ENCODE results near the gene AHR.

Gene AHR

GRCh38 chr7:17305387-17306171 is 7.1 kb downstream of the AHR start:
- DNase-seq = no peak

DNA sequence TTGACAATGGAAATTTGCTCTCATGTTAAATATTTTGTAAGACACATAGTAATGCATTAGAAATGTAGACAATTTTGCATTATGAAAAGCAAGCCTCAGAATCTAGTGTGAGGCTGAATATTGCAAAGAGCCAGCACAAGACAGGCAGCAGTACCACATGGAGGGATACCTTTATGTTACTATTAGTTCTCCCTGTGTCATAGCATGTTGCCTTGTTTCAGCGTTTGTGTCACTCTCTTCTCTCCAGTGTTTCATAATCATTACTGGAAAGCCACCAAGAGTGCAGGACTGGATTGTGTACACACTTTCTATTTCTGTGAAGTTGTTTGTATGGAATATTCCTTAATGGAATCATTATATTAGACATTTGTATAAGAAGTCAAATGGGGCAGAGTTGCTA is 8.5 kb downstream of the AHR start:
- no peak for DNase-seq

- no peak for DNase-seq
Observed at GRCh38 chr7:17307558-17307957, 9.1 kb downstream of the AHR start.

DNA sequence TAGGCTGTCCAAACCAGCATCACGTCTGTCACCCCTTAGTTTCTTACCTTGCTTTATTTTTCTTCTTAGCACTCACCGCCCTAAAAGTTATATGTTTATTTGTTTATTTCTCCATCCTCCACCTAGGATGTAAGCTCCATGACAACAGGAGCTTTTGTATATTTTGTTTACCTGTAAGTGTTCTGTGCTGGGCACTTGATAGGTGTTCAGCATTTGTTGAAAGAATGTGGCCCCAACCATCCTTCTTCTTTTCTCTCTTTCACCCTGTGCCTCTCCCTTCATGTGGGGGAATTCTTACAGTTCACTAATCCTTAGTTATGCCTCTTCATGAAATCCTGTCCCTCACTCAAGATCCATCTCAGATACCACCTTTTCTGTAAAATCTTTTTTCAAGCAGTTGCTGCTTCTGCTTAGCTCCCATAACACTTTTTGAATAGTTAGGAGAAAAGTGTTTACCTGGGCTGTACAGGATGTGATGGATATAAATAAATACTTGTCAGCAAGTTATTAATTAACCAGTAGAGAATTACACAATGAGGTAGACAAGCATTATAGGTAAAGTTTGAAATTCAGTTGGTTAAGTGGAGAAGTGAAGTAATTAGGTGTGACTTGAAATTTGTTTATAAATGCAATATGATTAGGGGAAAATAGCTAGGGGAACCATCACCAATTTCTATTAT is 9.7 kb downstream of the AHR start:
- DNase-seq = no peak

GRCh38 chr7:17311194-17311593 is 12.7 kb downstream of the AHR start:
- no peak for DNase-seq

DNA sequence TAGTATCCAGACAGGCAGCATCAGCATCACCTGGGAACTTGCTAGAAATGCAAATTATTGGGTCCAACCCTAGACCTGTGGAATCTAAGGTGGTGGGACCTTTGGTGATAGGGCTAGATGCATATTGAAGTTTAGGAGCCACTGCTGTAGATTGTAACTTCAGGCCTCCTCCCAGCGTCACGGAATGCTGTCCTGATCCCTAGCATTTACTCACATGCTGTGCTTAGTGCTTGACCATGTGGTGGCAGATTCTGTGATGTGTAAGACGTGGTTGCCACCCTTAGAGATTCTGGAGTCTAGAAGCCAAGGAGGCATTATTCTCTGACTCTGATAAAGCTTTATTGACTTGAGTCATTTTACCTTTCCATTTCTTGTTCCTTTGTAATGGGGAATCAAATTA is 13.5 kb downstream of the AHR start:
- DNase-seq = no peak

- no peak for DNase-seq
Observed at GRCh38 chr7:17312641-17313040, 14.2 kb downstream of the AHR start.

GRCh38 chr7:17313194-17313593 is 14.7 kb downstream of the AHR start:
- no peak for DNase-seq

DNA sequence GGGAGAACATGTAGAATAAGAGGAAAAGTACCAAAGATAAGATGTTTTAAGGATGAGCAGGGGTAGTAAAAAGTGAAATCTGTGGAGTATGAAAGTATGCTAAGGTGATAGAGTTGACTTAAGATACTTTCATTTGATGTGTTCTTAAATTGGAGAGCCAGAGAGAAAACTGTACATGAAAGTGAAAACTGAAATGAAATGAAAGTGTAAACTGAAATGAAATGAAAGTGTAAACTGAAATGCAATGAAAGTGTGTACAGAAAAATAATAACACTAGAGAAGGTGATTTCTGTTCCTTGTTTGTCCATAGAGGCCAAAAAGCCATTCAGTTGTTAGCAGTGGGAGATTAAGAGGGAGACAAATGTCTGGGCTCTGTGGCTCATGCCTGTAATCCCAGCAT is 17.5 kb downstream of the AHR start:
- DNase-seq = no peak

- DNase-seq = no peak
Observed at GRCh38 chr7:17318146-17318545, 19.7 kb downstream of the AHR start.

DNA sequence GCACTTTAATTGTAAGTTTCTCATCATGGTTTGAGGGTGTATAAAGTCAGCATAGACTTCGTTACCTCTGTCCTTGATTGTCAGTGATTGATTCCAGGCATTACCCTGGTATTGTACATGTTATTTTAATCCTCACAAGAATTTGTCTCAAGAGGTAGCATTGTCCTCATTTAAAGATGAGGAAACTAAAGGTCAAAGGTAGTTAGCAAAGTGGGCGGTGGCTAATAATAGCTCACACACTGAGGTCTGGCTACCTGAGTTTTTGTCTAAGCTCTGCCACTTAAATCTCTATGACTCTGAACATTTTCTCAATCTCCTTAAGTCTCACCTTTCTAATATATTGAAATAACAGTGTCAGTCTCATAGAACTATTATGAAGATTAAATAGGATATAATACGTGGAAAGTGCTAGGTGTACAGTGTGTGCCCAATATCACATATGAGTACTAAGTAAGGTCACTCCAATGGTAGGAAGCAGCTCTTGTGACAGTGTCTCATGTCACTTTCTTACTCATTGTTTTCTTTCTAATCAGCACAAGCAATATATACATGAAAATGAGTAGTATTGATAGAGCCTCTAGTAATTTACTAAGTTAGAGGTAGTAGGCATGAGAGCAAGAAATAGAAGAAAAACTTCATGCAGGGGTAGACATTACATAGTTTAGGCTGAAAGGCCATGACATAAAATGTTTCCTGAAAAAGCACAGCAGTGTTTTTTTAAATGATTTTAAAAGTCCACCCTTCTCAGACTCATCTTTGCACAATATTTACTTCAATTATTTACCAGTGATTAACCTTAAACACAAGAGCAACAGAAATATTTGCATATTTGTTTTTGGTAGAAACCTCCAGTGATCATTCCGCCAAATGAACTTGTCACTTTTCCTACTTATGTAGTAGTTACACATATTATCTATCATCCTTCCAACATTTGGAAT is 21.0 kb downstream of the AHR start:
- DNase-seq = no peak

GRCh38 chr7:17320102-17320497 is 21.6 kb downstream of the AHR start:
- no peak for DNase-seq

GRCh38 chr7:17320657-17321056 is 22.2 kb downstream of the AHR start:
- DNase-seq = no peak

GRCh38 chr7:17325364-17325763 is 26.9 kb downstream of the AHR start:
- no peak for DNase-seq

DNA sequence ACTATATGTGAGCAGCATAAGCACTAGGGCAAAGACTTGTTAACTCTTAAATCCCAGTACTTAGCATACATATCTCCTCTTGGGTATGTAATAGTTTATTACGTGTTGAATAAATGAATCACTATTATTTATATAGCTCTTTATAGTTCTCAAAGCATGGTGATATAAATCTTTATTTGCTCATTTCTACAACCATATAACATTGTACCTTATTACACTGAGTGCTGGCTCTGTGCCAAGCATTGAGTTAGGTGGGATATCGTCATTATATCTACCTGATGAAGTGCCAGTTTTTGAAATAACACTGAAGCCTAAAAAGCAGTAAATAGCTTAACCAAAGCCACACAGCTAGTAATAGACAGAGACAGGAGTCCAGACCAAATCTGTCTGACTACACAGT is 27.9 kb downstream of the AHR start:
- DNase-seq = no peak

DNA sequence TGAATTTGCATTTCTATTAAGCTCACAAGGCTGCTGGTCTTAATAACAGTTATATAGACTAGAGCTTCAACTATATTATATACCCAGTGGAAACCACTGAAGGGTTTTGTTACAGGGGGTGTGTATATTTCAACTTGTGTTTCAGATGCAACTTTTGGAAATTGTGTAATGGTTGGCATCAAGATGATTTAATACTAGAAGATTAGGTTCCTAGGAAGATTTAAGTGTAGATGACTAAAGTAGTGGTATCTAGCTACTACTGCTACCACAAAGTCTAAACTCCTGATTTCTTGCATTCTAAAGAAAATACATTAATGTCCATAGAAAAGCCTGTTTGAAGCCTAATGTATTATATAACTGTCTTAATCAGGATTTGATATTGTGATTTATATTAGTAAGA is 30.2 kb downstream of the AHR start:
- no peak for DNase-seq

DNA sequence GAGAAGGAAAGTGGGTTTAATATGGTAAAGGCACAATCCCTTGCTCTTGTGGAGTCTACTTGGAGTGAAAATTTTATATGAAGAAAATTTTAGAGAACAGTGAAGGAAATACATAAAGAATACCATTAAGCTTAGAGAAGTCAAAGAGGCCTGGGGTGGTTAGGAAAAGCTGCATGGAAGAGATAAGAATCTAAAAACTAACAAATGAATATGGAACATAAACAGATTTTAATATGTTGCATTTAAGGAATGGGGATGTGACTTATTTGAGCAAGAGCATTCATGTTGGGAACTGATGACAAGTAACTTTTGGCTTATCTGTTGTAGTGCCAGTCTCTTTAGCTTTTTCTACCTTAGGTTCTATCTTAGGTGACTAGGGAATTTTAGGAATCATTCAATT is 31.0 kb downstream of the AHR start:
- no peak for DNase-seq

- DNase-seq = no peak
Observed at GRCh38 chr7:17331891-17332501, 33.5 kb downstream of the AHR start.

GRCh38 chr7:17333221-17333620 is 34.8 kb downstream of the AHR start:
- DNase-seq = no peak

- no peak for DNase-seq
Observed at GRCh38 chr7:17336168-17336567, 37.7 kb downstream of the AHR start.

- no peak for DNase-seq
Observed at GRCh38 chr7:17339139-17339538, 40.7 kb downstream of the AHR start.

- DNase-seq = no peak
Observed at GRCh38 chr7:17339952-17340351, 41.5 kb downstream of the AHR start.

DNA sequence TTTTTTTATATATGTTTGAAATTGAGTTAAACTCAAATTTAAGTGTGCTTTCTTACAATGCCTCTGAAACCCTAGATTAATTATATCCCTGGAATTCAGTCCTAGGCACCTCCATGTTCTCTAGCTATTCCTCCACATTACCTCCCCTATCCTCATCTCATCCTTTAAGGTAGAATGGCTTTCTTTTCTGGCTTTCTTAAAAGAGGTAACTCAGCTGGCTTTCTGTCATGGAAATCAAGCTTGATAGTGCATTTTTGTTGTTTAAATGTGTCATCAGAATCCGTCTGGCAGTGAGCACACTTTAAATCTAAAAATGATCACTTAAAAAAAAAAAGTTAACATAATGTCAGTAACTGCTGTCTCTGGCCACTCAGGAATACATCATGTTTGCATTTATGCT is 42.2 kb downstream of the AHR start:
- no peak for DNase-seq
